Hippocampal formation (tissue), 2 donors: ENCODE data around the gene DYNC2I2.
"Not testable (repeated sequence)": the region's sequence is repeated elsewhere in the genome, so short reads cannot be mapped to it uniquely, and the experiment has no call there.

ENCODE experiments used
- DNase-seq, 2 donors: peaks; one replicate each; lab custom pipeline; 2025; lab: John Stamatoyannopoulos, UW

The DYNC2I2 gene

GRCh38 chr9:128685636-128686489 is 29.2 kb upstream of the DYNC2I2 start:
- no peak for DNase-seq

GRCh38 chr9:128684325-128685199 is 27.9 kb upstream of the DYNC2I2 start:
- DNase-seq, result peak; percentile 12 to 30

GRCh38 chr9:128684065-128684324 is 27.3 kb upstream of the DYNC2I2 start:
- no peak for DNase-seq

GRCh38 chr9:128683340-128684064 is 26.9 kb upstream of the DYNC2I2 start:
- no peak for DNase-seq

GRCh38 chr9:128677794-128678193 is 21.1 kb upstream of the DYNC2I2 start:
- no peak for DNase-seq

GRCh38 chr9:128675382-128675781 is 18.7 kb upstream of the DYNC2I2 start:
- DNase-seq, result no peak

GRCh38 chr9:128669786-128670185 is 13.1 kb upstream of the DYNC2I2 start:
- DNase-seq, result no peak

- not testable (repeated sequence) for DNase-seq
Observed at GRCh38 chr9:128666481-128666941, 9.9 kb upstream of the DYNC2I2 start.

GRCh38 chr9:128657796-128658195 is 1.1 kb upstream of the DYNC2I2 start:
- DNase-seq, result no peak

GRCh38 chr9:128657344-128657704 is 677 bp upstream of the DYNC2I2 start:
- no peak for DNase-seq

GRCh38 chr9:128654481-128654880 is 2.2 kb downstream of the DYNC2I2 start:
- no peak for DNase-seq

- DNase-seq, result no peak
Observed at GRCh38 chr9:128653908-128654307, 2.7 kb downstream of the DYNC2I2 start.

GRCh38 chr9:128651798-128652197 is 4.8 kb downstream of the DYNC2I2 start:
- no peak for DNase-seq

- not testable (repeated sequence) for DNase-seq
Observed at GRCh38 chr9:128648206-128648605, 8.4 kb downstream of the DYNC2I2 start.

GRCh38 chr9:128643519-128644300 is 12.9 kb downstream of the DYNC2I2 start:
- no peak for DNase-seq

- DNase-seq, result no peak
Observed at GRCh38 chr9:128642675-128643245, 13.9 kb downstream of the DYNC2I2 start.

- DNase-seq, result no peak
Observed at GRCh38 chr9:128640603-128641002, 16.0 kb downstream of the DYNC2I2 start.

- DNase-seq, result no peak
Observed at GRCh38 chr9:128638580-128638979, 18.1 kb downstream of the DYNC2I2 start.

GRCh38 chr9:128637656-128638055 is 19.0 kb downstream of the DYNC2I2 start:
- DNase-seq, result no peak

- no peak for DNase-seq
Observed at GRCh38 chr9:128636556-128637530, 19.8 kb downstream of the DYNC2I2 start.
